GM19099 (cell line): Measurements from ENCODE around the gene ATXN10.

ENCODE experiments used
- POLR2A ChIP-seq: IDR thresholded peaks from 3 replicates; pipeline ENCODE4 v1.6.1; 2011; ENCODE audit warnings: low read depth; ENCODE audit not compliant: insufficient read length; ENCODE audit errors: extremely low read depth

Gene ATXN10

DNA sequence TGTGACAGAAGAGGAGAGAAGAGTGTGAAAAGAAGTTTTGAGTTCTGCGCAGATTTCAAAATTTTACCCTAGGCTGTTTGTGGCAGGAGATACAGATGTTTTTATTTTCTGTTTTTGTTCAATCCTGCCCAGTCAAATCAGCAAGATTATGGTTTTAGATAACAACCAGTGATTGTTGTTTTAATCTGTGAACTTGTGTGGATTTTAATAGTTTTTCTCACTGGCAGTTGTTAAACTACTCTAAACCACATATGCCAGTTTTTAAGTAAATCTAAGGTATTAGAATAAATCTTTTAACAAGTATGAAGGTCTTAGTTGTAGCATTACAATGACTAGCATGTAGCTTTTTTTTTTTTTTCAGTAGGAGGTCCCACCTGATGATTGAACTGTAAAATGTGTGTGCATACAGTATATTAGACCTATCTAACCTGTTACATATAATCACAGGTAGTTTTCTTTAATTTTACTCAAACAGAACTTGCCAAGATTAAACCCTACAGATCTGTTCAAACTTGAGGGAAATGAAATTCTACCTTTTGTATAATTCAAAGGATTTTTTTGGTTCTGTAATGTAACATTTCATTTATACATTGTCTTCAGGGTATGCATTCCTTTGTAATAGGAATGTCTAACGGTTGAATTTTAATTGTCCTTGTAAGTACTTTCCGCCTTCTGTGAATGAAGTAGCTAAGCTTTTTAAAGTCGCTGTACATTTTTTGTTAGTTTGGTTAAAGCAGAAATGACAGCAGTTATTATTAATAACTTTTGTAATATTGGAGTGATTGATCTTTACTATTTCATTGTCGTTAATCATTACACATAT is 13.3 kb downstream of the ATXN10 start:
- no peak for TF ChIP-seq POLR2A

DNA sequence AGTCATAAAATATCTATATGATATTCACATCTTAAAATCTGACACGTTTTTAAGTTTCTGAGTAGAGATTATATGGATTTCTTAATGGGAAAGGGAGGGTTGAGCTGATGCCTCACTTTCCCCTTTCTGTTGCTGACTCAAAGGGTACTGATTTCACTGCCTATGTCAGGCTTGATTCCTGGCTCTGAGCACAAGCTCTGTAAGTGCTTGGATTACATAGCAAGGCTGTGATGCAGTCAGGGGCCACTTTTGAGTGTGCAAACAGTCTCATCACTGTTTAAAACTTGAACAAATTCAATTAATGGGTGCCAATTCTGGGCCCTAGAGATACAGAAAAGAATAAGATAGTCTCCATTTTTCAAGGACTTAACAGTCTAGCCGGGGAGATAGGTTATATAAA is 14.4 kb downstream of the ATXN10 start:
- TF ChIP-seq POLR2A = no peak

DNA sequence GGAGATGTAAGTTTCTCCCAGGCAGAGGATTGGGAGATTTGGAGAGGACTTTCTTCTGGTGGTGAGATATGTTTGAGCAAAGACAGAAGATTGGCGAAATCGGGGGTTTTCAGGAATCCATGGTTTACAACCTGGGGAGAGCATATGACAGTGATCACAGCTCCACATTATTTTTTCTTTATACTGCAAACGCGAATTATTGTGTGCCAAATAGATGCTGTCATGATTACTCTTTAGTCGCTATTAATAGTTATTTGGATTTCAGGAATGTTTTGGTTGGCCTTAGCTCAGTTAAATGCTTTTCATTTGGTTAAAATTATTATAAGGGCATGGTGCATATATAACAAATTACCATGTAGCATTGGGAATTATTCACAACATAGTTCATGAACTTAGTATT is 15.2 kb downstream of the ATXN10 start:
- no peak for TF ChIP-seq POLR2A

DNA sequence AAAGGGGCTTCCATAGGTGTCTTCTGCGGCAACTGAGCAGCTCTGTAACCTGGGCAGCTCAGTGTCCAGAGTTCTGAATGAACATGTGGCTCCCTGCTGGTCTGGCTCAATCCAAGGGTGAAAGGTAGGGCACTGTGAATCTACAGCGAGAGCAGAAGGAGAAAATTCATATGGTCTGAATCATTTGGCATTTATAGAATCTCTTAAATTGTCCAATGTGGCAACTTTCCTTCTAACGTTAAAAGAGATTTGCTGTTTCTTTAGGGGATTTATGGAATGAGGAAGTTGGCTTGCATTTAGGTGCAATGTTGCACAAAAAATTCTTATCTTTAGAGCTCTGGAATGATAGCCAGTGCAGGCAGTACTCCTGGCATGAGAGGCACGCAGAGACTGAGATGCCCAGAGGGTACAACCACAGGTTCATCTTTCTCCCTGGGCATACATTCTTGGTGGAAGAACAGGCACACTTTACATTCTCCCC is 17.0 kb downstream of the ATXN10 start:
- no peak for TF ChIP-seq POLR2A

DNA sequence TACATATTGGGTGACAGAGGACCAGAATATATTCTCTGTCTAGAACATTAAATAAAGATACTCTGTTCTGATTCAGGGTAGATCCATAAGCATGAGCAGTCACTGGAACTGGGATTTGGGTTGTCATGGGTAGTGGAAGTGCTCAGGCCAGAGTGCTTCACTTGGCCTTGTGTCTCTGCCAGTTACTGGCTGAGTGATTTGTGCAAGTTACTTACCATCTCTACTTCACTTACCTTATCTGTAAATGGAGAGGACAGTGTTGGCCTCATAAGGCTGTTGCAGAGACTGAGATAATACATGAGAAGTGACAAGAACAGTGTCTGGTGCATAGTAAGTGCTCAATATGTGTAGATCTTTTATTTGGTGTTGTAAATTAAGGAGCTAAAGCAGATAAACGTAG is 17.6 kb downstream of the ATXN10 start:
- TF ChIP-seq POLR2A = no peak

DNA sequence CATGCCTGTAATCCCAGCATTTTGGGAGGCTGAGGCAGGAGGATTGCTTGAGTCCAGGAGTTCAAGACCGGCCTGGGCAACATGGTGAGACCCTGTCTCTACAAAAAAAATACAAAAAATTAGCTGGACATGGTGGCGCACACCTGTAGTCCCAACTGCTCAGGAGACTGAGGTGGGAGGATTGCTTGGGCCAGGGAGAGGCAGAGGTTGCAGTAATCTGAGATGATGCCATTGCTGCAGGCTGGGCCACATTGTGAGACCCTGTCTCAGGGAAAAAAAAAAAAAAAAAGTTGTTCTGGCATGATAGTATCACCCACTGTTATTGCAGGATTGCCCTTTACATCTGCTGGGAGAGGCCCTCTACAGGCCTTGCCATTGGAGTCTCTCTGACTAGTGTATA is 18.4 kb downstream of the ATXN10 start:
- no peak for TF ChIP-seq POLR2A

DNA sequence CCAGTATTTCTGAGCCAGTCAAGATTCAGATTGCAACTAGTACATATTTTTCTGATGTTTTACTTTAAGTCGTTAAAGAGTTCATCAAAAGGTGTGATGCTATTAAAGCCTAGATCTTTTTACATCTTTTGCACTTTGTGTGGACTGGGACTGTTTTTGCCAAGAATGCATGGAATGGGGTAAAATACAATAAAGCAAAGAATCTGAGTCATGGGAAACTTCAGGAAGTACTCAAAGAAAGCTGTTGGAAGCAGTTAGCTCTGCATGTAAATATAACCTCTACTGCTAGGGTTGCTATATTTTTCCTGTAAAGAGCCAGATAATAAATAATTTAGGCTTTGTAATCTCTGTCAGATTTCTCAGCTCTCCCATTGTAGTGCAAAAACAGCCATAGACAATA is 20.9 kb downstream of the ATXN10 start:
- TF ChIP-seq POLR2A = no peak

DNA sequence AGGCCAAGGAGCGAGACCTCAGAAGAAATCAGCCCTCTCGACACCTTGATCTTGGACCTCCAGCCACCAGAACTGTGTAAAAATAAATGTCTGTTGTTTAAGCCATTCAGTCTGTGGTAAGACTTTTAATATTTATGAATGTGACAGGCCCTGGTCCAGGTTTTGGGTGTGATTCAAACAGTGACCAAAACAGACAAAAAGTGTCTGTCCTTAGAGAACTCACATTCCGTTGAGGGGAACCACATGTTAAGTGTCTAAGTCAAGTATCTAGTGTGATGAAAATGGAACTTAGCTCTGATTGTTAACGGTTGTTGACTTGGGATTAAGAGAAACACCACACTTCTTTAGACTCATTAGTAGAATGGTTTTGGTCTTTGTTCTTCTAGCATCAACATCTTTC is 22.2 kb downstream of the ATXN10 start:
- TF ChIP-seq POLR2A = no peak

DNA sequence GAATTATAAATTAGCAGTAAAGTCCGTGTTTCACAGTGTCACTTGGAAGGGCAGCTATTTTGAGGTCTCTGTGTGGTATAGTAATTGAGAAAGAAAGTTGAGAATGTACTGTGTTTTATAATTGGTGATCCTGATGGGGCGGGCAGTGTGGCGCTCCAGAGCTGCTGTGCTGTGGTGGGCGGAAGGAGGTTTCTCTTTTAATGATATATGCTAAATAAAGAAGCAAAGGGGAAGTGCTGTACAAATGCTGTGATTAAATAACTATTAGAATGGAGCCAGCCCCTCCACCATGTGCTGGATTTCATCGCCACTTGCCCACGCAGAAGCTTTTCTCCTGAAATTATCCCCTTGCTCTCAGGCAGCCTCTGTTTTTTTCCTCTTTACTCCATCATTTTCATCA is 24.6 kb downstream of the ATXN10 start:
- no peak for TF ChIP-seq POLR2A

DNA sequence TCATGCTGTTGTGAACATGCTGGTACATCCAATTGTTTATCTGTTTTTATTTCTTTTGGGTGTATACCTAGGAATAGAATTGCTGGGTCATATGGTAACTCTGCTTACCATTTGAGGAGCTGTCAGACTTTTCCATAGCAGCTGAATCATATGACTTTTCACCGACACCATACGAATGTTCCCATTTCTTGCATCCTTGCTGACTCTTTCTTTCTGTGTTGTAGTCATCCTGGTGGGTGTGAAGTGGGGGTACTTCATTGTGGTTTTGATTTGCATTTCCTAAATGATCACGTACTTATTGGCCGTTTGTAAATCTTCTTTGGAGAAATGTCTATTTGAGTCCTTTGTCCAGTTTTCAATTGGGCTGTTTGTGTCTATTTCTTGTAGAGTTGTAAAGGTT is 26.5 kb downstream of the ATXN10 start:
- TF ChIP-seq POLR2A = no peak

DNA sequence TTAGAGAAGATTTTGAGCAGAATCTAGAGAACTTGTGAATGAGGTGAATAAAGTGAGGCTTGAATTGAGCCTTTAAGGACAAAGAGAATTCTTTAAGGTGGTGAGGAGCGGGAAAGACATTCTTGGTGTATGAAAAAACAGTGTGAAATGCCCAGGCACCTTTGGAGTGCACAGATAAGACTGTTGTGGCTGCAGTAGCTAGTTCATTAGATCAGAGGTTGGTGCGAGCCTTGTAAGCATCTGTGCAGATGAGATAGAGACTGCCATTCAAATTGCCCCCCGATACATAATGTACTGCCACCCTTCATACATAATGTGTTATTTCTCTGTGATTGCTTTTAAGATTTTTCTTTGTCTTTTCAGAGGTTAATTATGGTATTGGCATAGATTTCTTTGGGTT is 31.3 kb downstream of the ATXN10 start:
- no peak for TF ChIP-seq POLR2A

DNA sequence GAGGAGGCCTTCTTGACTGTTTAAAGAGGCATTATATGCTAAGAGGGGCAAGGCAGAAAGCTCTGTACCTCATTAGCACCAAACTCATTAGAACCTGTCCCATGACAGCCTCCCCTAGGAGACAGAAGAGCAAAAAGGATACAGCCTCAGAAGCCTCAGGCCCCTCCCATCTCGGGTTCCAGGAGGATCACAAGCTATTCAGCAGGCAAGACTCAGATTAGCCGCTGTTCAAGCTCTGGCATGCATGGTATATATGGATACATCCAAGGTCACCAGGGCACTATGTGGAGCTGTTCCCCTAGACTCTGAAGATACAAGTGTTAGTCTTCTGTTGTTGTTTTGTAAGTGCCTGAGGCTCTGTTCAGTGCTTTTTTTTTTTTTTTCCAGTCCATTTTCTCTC is 32.1 kb downstream of the ATXN10 start:
- no peak for TF ChIP-seq POLR2A

DNA sequence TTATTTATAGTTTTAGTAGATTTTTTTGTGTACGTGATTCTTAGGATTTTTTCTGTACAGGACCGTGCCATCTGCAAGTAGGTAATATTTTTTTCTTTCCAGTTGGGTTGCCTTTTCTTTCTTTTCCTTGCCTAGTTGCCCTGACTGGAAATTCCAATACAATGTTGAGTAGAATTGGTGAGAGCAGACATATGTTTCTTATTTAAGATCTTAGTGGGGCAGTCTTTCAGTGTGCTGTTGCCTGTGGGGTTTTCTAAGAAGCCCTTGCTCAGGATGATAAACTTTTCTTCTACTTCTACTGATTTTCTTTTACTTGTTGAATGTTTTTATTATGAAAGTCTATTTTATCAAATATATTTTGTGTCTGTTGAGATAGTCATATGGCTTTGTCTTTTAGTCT is 33.0 kb downstream of the ATXN10 start:
- no peak for TF ChIP-seq POLR2A

DNA sequence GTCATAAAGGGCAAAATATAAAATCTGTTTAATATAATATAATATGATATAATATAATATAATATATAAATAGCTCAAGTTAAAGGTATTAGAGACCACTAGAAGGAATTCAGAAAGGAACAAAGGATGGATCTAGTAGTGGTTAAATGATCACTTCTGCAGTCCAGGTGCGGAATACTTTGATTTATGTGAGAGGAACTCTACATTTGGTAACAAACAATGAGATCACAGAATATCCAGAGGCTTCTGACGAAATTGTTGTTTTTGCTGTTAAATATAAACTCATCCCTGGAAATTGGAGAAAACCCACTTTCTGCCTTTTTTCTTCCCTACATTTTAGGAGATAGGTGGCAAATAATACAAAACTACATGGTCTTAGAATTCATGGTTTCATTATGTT is 36.0 kb downstream of the ATXN10 start:
- no peak for TF ChIP-seq POLR2A

DNA sequence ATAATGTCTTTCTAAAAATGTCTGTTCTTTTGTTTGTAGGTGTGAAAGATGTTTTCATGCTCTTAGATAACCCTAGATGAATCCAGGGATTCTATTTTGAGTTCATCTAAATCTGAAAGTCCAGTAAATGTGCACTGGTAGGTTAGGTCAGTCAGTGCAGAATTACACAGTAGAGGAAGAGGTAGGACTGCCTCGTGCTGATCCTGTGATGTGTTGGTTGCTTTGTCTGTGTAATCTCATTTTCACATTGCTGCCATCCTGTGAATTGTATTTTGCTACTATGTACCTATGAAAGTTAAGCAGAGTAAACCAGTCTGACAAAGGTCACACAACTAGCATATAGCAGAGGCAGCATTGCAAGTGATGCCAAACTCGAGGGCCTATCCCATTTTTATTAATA is 36.5 kb downstream of the ATXN10 start:
- TF ChIP-seq POLR2A = no peak

DNA sequence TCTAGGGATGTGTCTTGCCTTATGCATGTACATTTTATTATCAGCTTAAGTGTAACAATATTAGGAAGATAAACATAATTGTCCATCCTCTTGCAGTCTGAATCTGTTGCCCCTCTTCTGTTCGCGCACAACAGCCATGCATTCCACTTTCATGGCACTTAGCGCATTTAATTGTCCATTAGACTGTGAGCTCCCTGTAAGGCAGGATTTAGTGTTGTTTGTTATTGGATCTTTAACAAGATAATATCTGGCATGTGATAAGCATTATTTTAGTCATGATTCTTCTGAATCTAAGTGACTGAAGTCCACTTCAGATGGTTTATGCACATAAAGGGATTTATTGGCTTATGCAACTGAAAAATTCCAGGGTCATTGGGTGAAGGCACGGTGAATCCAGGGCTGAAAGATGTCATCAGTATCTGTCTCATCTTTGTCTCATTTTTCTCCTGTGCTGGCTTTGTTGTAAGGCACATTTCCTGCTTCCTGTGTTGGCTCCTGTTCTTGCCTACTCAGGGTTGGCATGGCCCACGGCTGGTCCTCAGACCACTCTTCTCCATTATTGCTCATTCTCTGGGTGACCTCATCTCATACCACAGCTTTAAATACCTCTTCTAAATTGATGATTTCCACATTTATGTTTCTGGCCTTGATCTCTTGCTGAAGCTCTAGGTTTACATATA is 37.6 kb downstream of the ATXN10 start:
- TF ChIP-seq POLR2A = no peak
